K562 (cell line): ENCODE data around the gene SERTAD2. TPM values are rescaled to one million over a fixed set of nuclear protein-coding genes. Genes with fewer than 3 reads are reported as not detected.
A peak's percentile ranks its signal among the peaks of the same experiment; 100 is the strongest.

ENCODE experiments used
- CBFA2T2 ChIP-seq: fragments of 450-650 bp; conservative IDR thresholded peaks from 2 replicates; pipeline ENCODE4 v1.6.1; 2017; ENCODE audit warnings: mild to moderate bottlenecking
- HCFC1 ChIP-seq: IDR thresholded peaks from 2 replicates; pipeline ENCODE4 v1.6.1; 2012; ENCODE audit warnings: low read depth, low read length, improper control_type of control experiment
- JUN ChIP-seq, 2 experiments: sonication (generic) in 1 of 2; formaldehyde crosslinking in 1 of 2; IDR thresholded peaks; 2 replicates each; pipeline versions ENCODE4 v1.6.1 to v1.8.0; 2012 to 2022; ENCODE audit warnings: borderline replicate concordance in 2 of 2, mild to moderate bottlenecking in 2 of 2, improper control_type of control experiment in 1 of 2, low read depth in 1 of 2, low read length in 1 of 2, missing genetic modification reagents in 1 of 2
- MTA3 ChIP-seq: fragments of 450-650 bp; formaldehyde crosslinking; IDR thresholded peaks from 2 replicates; pipeline ENCODE4 v1.6.1; 2017; ENCODE audit warnings: mild to moderate bottlenecking, borderline replicate concordance
- NFE2 ChIP-seq: IDR thresholded peaks from 2 replicates; pipeline ENCODE4 v1.6.1; 2014; ENCODE audit warnings: antibody characterized with exemption, low read depth
- SMARCE1 ChIP-seq: fragments of 450-650 bp; IDR thresholded peaks from 2 replicates; pipeline ENCODE4 v1.7.1; 2016; ENCODE audit warnings: mild to moderate bottlenecking
- STAT5A ChIP-seq: IDR thresholded peaks from 2 replicates; pipeline ENCODE4 v1.6.1; 2012; ENCODE audit warnings: low read length, inconsistent platforms, borderline replicate concordance
- TCF7L2 ChIP-seq: fragments of 150-350 bp; IDR thresholded peaks from 2 replicates; pipeline ENCODE4 v1.6.1; 2016; ENCODE audit warnings: low read depth, mild to moderate bottlenecking, low read length, moderate library complexity
- ZC3H11A ChIP-seq: IDR thresholded peaks from 2 replicates; pipeline ENCODE4 v1.6.1; 2012; ENCODE audit warnings: low read depth, low read length, improper control_type of control experiment
- ZKSCAN1 ChIP-seq: fragments of 150-350 bp; IDR thresholded peaks from 2 replicates; pipeline ENCODE4 v1.6.1; 2016; ENCODE audit warnings: low read depth, low read length
- ZNF197 ChIP-seq: fragments of 200-800 bp; sonication (Bioruptor generic); IDR thresholded peaks from 2 replicates; pipeline ENCODE4 v1.6.1; 2016; ENCODE audit warnings: low read depth, missing genetic modification characterization, missing compliant biosample characterization
- ZNF551 ChIP-seq: fragments of 250-450 bp; sonication (Bioruptor Pico); IDR thresholded peaks from 2 replicates; pipeline ENCODE4 v1.5.0; 2021; ENCODE audit warnings: mild to moderate bottlenecking, moderate library complexity
- polyA plus RNA-seq, 8 experiments: library from polyadenylated mRNA; depleted of rRNA in 4 of 8; stranded (reverse) in 5 of 8; unstranded in 3 of 8; fragments of >200 nt; fragmentation: Nextera tagmentation in 2 of 8; fragmentation: Illumina TruSeq in 1 of 8; extraction: Ambion mirVana in 2 of 8; extraction: Trizol in 1 of 8; gene quantifications; 2 replicates each; pipeline versions ENCODE4 v1.2.1 to v1.2.3, GENCODE V29; 2011 to 2014; ENCODE audit warnings: inconsistent platforms in 1 of 8, missing spikeins in 1 of 8
- total RNA-seq, 7 experiments: library from RNA; depleted of rRNA in 6 of 7; stranded (reverse); fragments of >200 nt in 6 of 7; fragmentation: Illumina TruSeq in 2 of 7; extraction: Trizol in 2 of 7; gene quantifications; 2 replicates each; pipeline versions ENCODE4 v1.2.1 to v1.2.3, GENCODE V29; 2011 to 2021; ENCODE audit warnings: low replicate concordance in 1 of 7
- TF ChIP-seq, protein P1 (sequence below): sonication (generic); formaldehyde crosslinking; IDR thresholded peaks from 2 replicates; pipeline ENCODE4 v1.8.0; 2023; ENCODE audit warnings: mild to moderate bottlenecking, missing genetic modification reagents

Gene SERTAD2
- total and polyA plus RNA-seq, 9 of the 15 experiments (the other 6 are each of a cell fraction or from before 2014, with no cell fraction given) = 3.0 to 12.5 (median 6.1) TPM

DNA sequence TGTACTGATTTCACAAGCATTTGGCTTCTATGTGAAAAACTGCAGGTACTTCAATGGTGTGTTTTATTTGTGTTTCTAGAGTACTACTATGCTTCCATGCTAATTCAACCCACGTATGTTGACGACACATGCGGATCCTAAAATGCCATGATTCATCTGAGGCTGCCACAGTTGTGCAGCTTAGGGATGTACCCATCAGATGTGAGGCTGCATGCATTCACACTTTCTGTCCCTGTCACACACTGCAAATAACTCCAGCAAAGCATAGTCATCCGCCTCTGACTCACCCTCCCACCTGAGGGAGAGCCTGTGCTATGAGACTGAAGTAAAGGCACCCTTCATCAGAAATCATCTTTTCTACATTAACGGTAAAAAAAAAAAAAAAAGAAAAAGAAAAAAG, 22.1 kb upstream of the SERTAD2 start (continued):
- TF ChIP-seq ZNF551 (CRISPR knock-in tag) (no peak), MTA3 (no peak), ZC3H11A (no peak), ZKSCAN1 (no peak), CBFA2T2 (no peak), ZNF197 (CRISPR knock-in tag) (no peak), HCFC1 (no peak), SMARCE1 (peak; percentile 59), JUN (IDR thresholded peaks at IDR 0.05; ENCODE audit: borderline replicate concordance, low read depth, low read length) (peak; percentile 82; the same call in 1 of the 2 replicates), JUN (CRISPR knock-in tag; IDR thresholded peaks at IDR 0.05; ENCODE audit: borderline replicate concordance) (no peak), STAT5A (no peak), NFE2 (peak; percentile 52; the same call in 1 of the 2 replicates), TCF7L2 (no peak)
- TF ChIP-seq, protein P1, sequence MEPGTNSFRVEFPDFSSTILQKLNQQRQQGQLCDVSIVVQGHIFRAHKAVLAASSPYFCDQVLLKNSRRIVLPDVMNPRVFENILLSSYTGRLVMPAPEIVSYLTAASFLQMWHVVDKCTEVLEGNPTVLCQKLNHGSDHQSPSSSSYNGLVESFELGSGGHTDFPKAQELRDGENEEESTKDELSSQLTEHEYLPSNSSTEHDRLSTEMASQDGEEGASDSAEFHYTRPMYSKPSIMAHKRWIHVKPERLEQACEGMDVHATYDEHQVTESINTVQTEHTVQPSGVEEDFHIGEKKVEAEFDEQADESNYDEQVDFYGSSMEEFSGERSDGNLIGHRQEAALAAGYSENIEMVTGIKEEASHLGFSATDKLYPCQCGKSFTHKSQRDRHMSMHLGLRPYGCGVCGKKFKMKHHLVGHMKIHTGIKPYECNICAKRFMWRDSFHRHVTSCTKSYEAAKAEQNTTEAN (CRISPR knock-in tag) = no peak
- TF ChIP-seq, all 486 proteins: peak for 11
